Hindlimb muscle (tissue), 1 donor: ENCODE measurements around the gene GMCL2. TPM values are rescaled to one million over a fixed set of nuclear protein-coding genes. Genes with fewer than 3 reads are reported as not detected.
"Not testable (repeated sequence)": the region's sequence is repeated elsewhere in the genome, so short reads cannot be mapped to it uniquely, and the experiment has no call there.

Experiments used
- DNase-seq: peaks from one replicate; pipeline ENCODE4 v3.0.0-alpha.2; 2013
- polyA plus RNA-seq: library from polyadenylated mRNA; unstranded; fragments of 120-200 nt; gene quantifications from one replicate; pipeline ENCODE4 v1.2.1, GENCODE V29; 2013; ENCODE audit not compliant: insufficient read length

The GMCL2 gene, protein sequence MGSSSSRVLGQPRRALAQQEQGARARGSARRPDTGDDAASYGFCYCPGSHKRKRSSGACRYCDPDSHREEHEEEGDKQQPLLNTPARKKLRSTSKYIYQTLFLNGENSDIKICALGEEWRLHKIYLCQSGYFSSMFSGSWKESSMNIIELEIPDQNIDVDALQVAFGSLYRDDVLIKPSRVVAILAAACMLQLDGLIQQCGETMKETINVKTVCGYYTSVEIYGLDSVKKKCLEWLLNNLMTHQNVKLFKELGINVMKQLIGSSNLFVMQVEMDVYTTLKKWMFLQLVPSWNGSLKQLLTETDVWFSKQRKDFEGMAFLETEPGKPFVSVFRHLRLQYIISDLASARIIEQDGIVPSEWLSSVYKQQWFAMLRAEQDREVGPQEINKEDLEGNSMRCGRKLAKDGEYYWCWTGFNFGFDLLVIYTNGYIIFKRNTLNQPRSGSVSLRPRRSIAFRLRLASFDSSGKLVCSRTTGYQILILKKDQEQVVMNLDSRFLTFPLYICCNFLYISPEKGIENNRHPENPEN
- polyA plus RNA-seq, result not detected

DNA sequence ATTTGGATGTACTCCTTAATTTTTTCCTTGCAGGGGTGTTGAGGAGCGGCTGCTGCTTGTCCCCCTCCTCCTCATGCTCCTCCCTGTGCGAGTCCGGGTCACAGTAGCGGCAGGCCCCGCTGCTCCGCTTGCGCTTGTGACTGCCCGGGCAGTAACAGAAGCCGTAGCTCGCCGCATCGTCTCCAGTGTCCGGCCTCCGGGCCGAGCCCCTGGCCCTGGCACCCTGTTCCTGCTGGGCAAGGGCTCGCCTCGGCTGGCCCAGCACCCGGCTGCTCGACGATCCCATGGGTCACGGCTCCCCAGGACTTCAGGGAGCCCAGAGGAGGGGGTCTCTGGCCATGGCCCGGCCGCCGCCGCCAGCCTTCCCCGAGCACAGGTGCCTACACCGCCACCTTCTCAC lies at the start of gene GMCL2:
Gene GMCL2 (minus strand): TSS at position 358 of the 400 bp plus-strand sequence. CDS start 72 bp downstream, at position 286.
- DNase-seq, result no peak

DNA sequence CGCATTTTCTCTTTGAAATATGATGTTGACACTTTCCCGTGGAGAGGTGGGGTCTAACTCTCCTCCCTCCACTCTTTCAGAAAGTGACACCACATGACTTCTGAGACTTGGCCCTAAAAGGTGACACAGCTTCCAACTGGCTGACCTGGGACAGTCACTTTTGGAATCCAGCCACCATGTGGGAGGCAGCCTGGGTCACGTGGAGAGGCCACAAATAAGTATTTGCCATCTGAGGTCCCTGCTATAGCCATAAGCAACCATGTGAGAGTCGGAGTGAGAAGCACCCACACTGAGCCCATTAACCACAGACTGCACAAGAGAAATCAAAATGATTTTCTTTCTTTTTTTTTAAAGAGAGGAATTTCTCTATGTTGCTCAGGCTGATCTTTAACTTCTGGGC lies 49.5 kb upstream of the GMCL2 start:
- DNase-seq, result no peak

DNA sequence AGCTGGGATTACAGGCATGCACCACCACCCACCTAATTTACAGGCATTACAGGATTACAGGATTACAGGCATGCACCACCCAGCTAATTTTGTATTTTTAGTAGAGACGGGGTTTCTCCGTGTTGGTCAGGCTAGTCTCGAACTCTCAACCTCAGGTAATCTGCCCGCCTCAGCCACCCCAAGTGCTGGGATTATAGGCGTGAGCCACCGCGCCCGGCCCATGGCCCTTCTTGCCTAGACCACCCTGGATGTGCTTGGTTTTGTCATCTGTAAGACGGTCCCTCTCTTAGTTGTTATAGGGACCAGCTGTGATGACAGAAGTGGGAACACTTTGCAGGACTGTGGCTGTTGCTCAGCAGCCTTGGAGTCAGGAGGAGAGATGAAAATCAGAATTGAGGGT lies 49.0 kb upstream of the GMCL2 start:
- DNase-seq, result no peak

DNA sequence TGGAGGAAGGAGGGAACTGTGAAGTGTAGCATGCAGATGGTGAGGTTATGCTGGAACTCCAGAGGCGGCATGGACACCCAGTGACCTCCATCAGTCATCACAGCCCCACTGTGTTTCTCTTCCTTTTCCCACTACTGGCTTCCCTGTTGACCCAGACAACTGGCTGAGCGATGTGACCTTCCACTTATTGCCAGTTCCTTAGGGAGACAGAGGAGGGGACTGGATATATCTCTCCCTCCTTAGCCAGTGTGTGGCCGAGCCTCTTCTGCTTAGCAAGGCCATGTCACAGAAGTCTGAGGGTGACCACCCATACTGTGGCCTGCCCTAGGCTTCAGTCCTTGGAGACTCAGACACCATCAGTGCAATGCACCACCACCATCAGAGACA lies 48.4 kb upstream of the GMCL2 start:
- no peak for DNase-seq

DNA sequence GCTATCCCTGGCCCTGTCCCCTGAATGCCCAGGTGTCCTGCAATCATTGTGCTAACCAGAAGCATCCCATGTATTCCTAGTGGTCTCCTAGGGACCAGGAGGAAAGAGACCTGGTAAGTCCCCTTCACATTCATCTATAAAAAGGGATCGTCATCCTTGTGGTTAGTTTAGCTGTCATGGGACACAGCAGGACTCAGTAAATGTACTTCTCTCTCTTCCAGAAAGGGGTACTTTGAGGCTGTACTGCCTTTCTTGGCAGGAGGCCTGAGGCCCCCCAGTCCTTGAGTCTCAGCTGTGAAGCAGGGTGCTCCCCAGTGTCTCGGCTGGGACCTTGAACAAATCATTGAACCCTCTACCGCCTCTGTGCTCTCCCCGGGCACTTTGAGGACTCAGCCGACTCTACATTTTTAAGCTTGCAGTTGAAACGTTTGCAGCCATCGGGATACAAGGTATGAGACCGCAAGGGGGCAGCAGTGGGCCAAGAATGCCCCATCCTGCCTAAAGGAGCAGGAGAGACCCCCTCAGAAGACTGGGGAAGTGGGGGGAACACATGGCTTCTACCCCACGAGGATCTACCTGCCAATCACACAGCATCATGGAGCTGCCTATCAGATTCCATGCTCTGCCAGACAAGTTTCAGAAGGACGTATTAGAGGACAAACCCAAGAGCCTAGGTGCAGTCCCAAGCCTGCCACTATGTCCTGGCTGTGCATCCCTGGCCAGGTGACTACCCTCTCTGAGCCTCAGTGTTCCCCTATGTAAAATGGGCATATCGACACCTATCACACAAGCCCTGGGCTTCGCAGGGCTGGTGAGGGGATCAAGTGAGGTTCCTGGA lies 47.8 kb upstream of the GMCL2 start:
- DNase-seq, result peak; percentile 46

DNA sequence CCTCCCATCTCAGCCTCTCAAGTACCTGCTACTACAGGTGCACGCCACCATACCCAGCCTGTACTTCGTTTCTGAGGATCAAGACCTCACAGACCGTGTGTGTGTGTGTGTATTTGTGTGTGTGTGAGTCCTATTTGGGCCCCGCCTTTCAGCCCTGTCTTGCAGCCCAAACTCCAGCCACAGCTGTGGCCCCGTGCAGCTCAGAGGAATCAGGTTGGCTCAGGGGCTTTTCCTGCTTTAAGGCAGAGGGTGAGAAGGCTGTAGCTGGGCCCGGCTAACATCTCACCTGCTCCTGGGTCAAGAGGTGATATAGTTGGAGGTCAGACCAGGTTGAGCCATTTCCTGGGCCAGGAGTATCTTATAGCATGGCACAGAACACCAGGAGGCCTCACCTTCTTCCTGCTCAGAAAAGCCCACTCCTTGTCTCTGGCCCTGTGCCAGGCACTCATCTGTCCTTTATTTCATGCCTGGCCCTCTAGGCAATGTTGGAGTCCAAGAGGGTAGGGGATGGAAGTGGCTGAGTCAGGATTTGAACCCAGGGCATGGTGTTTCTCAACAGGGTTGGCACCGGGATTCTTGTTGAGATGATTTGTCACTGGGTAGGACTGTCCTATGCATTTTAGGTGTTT lies 47.1 kb upstream of the GMCL2 start:
- no peak for DNase-seq

DNA sequence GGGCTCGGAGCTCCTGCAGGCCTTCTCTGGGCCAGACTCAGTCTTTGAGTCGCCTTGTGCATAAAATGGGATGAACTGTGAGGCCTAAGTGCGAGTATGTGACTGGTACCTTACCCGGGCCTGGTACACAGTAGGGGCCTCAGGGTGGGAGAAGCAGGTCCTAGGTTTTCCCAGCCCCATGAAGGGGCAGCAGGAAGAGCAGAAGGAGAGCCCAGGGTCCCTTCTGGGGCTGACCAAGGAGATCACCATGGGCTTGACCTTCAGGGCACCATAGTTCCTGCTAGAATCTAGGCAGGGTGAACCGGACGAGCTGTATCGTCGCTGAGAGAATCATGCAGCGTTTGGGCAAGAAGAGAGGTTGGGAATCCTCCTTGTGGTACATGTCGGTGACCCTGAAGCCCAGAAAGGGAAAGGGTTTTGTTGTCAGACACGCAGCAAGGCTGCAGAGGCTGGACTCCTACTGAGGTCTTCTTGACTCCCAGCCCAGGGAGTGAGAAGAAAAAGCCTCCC lies 45.8 kb upstream of the GMCL2 start:
- no peak for DNase-seq

DNA sequence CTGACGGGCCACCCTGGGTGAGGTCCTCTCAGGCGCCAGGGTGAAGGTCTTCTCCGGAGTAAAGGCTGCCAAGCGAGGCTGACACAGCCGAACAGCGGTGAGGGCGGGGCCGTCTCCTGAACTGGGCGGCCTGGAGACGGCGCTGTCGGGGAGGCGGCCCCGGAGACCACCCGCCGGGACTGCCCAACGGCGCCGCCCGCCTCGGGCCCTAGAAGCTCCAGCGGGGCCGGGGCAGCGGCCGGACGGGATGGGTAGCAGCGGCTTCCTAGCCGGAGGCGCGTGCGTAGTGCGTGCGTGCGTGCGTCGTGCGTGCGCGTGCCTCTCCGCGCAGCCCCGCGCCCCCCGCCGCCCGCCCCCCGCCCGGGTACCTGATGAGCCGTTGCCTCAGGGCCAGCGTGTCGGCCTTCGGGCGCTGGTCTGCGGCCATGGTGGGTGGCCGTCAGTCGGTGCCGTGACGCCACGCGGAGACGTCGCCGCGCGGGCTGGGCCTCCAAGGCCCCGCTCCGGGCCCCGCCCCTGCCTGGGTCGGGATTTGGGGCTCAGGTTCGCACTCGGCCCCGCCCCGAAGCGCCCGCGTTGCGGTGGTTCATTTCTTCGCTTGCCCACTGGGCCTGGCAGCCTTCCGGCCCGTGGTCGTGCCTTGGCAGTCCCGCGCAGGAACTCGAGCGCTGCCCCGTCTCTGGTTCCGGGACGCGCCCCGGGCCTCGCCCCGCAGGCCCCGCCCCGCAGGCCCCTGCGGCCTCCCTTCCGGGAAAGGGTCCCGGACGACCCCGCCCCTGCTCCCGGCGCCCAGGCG lies 45.2 kb upstream of the GMCL2 start, which contains the start of gene PHYKPL:
Gene PHYKPL (minus strand): TSS at position 679 of the 796 bp plus-strand sequence. CDS start 252 bp downstream, at position 427.
- peak; percentile 80 for DNase-seq

DNA sequence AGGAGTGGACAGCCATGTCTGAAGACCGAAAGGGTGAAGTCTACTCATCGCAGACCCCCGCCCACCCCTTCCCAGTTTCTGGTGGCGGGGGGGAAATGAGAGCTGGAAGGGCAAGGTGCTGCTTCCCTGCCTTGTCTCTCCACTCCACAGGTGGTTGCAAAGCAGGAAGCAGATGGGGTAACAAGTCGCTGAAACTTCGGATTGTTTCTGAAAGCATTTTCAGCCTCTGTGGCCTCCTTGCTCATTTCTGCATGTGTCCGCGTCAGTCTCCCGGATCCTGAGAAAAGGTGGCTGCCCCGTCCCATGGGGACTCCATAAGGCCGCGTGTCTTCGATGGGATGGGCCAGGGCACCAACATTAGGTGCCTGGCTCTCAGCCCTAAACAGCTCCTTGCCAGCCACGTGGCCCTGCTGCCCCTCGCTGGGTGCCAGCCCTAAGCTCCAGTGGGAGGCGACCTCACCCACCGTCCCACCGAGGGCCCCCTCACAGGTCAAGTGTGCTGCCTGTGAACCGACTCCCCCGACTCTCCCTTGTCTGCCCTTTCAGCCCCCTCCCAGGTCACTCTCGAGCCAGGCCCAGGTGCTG lies 44.5 kb upstream of the GMCL2 start:
- no peak for DNase-seq

DNA sequence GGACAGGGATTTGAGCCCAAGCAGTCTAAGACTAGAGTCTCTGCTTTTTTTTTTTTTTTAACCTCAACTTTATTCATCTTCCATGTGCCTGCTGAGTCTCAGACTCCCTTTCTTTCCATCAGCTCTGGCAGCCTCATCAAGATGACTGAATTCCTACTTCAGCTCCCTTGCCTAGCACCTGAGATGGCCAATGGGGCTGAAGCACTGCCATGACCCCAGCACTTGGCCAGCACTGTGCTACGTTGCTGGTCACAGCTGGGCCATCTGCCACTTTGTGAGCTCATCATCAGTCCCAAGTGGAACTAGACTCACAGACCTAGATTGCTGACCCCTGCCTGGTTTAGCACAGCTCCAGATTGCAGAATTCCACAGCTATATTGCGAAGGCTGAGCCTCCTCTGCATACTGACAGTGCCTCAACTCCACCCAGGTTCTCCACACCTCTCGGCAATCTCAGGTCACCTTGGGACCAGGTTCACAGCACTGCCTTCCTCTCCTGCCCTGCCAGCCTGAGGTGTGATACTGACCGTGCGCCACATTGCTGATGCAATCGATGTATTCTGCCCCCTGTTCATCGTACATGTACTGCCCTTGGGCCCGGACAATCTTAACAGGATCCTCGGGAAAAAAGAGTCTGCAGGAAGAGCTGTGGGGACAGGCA lies 43.8 kb upstream of the GMCL2 start:
- DNase-seq, result no peak

DNA sequence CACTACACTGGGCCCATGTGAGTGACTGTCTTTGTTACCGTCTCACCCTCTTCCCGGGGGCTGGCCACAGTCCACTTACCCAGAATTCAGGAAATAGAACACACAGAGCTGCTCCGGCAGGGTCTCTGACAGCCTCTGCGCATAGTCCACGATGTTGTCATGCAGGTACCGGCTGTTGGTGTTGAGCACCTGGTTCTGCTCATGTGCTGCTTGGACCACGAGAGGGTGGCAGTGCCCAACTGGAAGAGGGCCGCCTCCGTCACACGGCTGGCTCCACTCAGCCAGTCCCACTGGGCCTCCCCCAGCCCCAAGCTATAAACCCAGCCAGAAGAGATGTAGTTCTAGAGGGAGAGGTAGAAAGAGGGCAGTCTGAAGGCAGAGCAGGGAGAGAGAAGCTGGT lies 42.7 kb upstream of the GMCL2 start:
- DNase-seq, result no peak

DNA sequence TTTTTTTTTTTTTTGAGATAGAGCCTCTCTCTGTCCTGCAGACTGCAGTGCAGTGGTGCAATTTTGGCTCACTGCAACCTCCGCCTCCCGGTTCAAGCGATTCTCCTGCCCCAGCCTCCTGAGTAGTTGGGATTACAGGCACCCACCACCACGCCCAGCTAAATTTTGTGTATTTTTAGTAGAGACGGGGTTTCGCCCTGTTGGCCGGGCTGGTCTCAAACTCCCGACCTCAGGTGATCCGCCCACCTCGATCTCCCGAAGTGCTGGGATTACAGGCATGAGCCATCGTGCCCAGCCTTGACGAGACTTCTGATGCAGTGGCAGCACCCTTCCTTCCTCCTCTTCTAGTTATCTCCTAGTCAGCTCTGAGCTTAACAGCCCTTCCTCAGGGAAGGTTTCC lies 41.9 kb upstream of the GMCL2 start:
- not testable (repeated sequence) for DNase-seq

DNA sequence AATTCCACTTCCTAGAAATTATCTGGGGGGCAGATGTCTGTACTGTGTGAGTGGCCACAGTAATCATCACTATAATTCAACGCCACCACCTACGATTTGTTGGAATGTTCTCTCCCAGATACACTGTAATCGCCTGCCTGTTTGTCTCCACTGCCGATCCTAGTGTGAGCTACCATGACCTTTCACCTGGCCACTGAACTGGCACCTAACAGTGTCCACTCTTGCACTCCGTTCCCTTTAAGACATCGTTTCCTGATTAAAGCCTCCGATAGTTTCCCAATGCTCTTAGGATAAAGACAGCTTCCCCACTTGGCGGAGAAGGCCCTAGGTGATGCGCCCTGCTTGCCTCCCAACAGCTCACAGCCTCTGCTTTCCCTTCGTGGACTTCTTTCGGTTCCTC lies 41.4 kb upstream of the GMCL2 start:
- DNase-seq, result no peak

DNA sequence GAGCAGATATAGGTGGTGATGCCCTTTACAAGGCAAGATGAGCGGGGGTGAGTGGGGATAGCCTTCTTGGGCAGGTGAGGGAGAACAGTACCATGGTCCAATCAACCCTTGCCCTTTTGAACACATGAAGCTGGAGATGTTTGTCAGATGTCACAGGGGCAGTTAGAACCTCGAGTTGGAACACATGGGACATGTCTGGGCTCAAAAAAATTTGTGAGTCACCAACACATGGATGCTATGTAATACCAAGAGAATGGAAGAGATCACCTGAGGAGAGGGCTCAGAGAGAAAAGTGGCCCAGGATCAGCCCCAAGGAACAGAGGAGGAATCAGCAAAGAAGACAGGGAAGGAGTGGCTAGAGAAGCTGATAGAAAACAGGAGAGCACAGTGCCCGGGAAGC lies 40.8 kb upstream of the GMCL2 start:
- no peak for DNase-seq

DNA sequence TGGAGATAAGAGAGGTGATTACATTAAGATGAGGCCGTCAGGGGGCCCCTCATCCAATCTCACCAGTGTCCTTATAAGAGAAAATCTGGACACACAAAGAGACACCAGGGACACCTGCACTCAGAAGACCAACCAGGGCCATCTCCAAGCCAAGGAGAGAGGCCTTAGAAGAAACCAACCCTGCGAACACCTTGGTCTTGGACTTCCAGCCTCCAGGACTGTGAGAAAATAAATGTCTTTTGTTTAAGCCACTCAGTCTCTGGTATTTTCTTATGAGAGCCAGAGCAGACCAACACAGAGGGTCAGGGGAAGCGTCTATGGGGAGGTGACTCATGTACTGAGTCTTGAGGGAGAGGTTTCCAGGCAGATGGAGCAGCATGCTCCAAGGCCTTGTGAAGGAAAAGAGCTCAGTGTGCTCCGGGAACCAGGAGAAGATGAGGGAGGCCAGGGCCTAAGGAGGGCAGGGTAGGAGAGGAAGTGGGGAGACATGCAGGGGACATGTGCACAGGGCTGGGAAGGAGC lies 40.0 kb upstream of the GMCL2 start:
- DNase-seq, result no peak

DNA sequence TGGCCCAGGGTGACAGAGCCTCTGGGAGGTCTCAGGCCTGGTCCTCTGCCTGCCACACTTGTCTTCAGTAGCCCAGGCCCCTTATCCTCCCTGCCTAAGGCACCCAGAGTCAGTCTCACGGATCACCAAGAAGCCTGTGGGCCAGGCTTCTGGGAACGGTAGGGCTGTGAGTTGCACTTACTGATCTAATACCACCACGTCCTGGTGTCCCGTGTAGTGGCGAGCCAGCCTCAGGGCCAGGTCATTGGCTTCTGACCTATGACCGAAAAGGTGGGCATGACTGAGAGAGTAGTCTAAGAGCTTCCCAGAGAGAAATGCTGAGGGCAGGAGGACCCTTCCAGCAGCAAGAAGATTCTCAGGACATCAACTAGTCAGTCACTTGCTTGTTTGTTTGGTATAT lies 38.0 kb upstream of the GMCL2 start:
- no peak for DNase-seq

DNA sequence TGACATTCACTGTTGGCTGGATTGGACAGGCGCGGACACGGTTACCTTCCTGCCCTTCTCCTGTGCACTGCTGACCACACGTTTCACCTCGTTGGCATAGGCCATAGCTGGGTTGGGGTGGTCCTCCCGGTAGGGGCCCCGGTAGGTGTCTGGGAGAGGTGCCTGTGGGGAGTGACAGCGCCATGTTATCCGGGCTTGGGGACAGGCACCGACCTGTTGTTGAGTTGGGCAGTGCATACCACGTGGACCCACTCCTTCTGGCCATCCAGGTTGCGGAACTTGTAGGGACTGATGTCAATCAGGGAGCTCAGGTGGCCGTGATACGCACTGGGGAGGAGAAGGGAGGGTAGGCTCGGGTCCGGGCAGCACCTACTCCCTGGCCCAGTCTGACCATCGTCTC lies 37.2 kb upstream of the GMCL2 start:
- DNase-seq, result no peak

DNA sequence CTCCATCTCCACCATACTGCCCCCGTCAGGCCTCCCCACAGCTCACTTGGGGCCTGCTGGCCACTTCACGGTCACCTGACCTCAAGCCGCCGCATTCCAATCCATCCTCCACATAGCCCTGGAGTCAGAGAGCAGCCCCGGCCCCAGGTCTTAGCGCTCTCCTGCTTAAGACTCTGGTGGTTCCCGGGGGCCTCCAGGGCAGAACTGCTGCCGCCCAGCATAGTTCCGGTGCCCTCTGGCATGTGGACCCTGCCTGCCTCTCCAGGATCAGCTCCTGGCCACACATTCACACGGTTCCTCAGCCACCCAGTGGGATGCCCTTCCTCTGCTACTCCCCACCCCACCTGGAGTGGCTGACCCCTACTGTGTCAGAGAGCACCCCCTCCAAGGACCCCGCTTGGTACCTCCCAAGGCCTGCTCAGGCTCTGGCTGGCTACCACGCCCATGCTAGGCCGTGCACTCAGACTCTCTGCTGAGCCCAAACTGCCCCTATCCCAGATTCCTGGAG lies 36.7 kb upstream of the GMCL2 start:
- no peak for DNase-seq

DNA sequence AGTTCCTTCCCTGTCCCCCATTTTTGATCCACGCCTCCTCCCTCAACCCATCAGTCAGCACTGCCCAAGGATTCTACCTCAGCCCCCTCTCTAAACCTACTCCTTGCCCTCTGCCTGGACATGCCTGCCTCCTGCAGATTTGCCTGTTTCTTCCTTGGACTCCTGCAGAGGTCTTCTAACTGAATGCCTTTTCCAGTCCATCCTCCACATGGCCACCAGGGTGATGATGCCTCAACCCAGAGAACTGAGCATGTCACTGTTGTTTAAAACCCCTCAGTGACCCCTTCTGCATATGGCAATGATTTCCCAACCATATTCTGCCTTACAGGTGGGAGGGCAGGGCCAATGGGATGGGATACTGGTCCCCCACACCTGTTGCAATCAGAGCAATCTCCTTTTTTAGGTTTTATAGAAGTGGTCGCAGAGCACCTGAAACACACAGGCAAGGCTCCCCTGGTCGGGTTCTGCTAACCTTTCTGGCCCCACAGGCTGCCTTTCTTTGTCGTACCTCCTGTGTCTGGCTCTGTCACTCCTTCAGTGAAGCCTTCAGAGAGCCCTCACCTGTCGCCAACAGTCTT lies 36.1 kb upstream of the GMCL2 start:
- DNase-seq, result no peak

DNA sequence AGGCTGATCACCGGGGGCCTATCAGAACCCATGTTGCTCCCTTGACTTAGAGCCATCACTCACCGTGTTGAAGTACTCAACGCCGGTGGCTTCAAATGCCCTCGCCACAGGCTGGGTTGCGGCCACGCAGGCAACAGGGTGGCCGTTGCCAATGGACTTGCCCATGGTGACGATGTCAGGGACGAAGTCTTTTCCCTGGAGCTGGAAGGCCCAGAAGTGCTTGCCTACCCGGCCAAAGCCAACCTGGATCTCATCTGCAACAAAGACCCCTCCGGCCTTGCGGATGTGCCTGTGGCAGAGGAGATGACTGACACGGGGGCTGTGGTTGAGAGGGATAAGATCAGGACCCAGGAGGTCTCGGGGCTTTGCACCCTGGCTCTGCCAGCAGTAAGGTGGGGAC lies 35.1 kb upstream of the GMCL2 start:
- DNase-seq, result no peak
